Measurements from ENCODE around the gene CASP8. TPM values are rescaled to one million over a fixed set of nuclear protein-coding genes. Genes with fewer than 3 reads are reported as not detected.

Gene CASP8
- total RNA-seq, 1 experiment from 2014 or later: 33.4 TPM

GRCh38 chr2:201242571-201243277, 17.6 kb upstream of the CASP8 start:
- CTCF ChIA-PET: interaction anchor here (1.1 kb wide), 1 partner anchor 11 kb away, joined by 4 read pairs; no protein-coding TSS in a partner anchor

DNA sequence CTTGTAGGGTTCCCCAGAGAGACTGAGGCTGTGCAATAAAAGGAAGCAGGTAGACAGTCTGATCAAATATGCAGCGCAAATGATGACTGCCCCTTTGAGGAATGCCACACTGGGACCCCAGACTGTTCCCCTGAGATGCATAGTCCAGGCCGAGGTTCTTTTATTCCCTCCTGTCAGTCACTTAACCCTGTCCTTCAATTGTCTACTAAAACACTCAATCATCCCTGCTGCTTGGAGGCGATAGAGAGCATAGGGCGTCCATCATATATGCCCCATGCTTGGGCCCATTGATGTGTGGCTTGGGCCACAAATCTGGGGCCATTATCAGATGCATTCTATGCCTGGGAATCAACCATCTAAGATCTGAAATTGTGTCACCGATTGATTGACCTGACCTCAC, 15.5 kb upstream of the CASP8 start:
- no peaks in the 10 kb centered on the region for H3K36me3 ChIP-seq (ENCODE audit: control insufficient read depth, insufficient read depth, low read length)
- no TSS peak for BruUV-seq (replicated peaks)
- CTCF ChIA-PET: interaction anchor here (0.7 kb wide), 1 partner anchor 16 kb away, joined by 3 read pairs; the partner anchor contains the start of gene CASP8
- no peak for DNase-seq
- Mint-ChIP-seq H3K27me3 (ENCODE audit: insufficient read depth, unreplicated experiment) (no peaks in the 10 kb centered on the region), H3K4me3 (ENCODE audit: unreplicated experiment) (no peak overlapping the region), H3K4me1 (ENCODE audit: low read depth, unreplicated experiment) (no peaks in the 10 kb centered on the region), H3K9me3 (ENCODE audit: unreplicated experiment) (peaks cover 11% of the 10 kb centered on the region), H3K27ac (ENCODE audit: unreplicated experiment) (no peak overlapping the region), H3K36me3 (ENCODE audit: insufficient read depth, unreplicated experiment) (peaks cover 14% of the 10 kb centered on the region)
- intact Hi-C loops (cut with micrococcal nuclease; ENCODE audit: unreplicated experiment): no loop called here
- H3K27me3 ChIP-seq (replicated peaks; ENCODE audit: control insufficient read depth, insufficient read depth, low read length): no peaks in the 10 kb centered on the region
- H3K9me3 ChIP-seq: peaks cover 6% of the 10 kb centered on the region
- H3K4me1 ChIP-seq: no peaks in the 10 kb centered on the region
- TF ChIP-seq CTCF (IDR thresholded peaks at IDR 0.05; ENCODE audit: insufficient read depth in 1 of 2, low read depth in 1 of 2, low read length in 1 of 2, severe bottlenecking in 1 of 2, unreplicated experiment in 1 of 2): no peak
- H3K4me3 ChIP-seq (ENCODE audit: low read depth, low read length): no peak overlapping the region
- POLR2A ChIA-PET: no interaction called here

More at GRCh38 chr2:201242571-201243277, 17.6 kb upstream of the CASP8 start:
- no peak overlapping the region for H3K27ac Mint-ChIP-seq (ENCODE audit: unreplicated experiment)
- no peaks in the 10 kb centered on the region for H3K27me3 Mint-ChIP-seq (ENCODE audit: insufficient read depth, unreplicated experiment)
- Histone ChIP-seq H3K27me3 (replicated peaks; ENCODE audit: control insufficient read depth, insufficient read depth, low read length) (no peaks in the 10 kb centered on the region), H3K4me3 (ENCODE audit: low read depth, low read length) (no peak overlapping the region), H3K9me3 (peaks cover 6% of the 10 kb centered on the region), H3K4me1 (no peaks in the 10 kb centered on the region), H3K36me3 (ENCODE audit: control insufficient read depth, insufficient read depth, low read length) (no peaks in the 10 kb centered on the region; the same call in 1 of the 2 replicates)
- H3K4me3 Mint-ChIP-seq (ENCODE audit: unreplicated experiment): no peak overlapping the region
- no peak for TF ChIP-seq CTCF (IDR thresholded peaks at IDR 0.05; ENCODE audit: insufficient read depth in 1 of 2, low read depth in 1 of 2, low read length in 1 of 2, severe bottlenecking in 1 of 2, unreplicated experiment in 1 of 2)
- no peaks in the 10 kb centered on the region for H3K4me1 Mint-ChIP-seq (ENCODE audit: low read depth, unreplicated experiment)
- intact Hi-C loops (cut with micrococcal nuclease; ENCODE audit: unreplicated experiment): no loop called here
- H3K9me3 Mint-ChIP-seq (ENCODE audit: unreplicated experiment): peaks cover 10% of the 10 kb centered on the region
- H3K36me3 Mint-ChIP-seq (ENCODE audit: insufficient read depth, unreplicated experiment): peaks cover 22% of the 10 kb centered on the region
- POLR2A ChIA-PET: no interaction called here
- no TSS peak for BruUV-seq (replicated peaks)
- no peak for DNase-seq

GRCh38 chr2:201246280-201246679, 14.1 kb upstream of the CASP8 start:
- H3K4me3 Mint-ChIP-seq (ENCODE audit: unreplicated experiment): no peak overlapping the region
- CTCF ChIA-PET: no interaction called here

More at GRCh38 chr2:201246280-201246679, 14.1 kb upstream of the CASP8 start:
- H3K36me3 Mint-ChIP-seq (ENCODE audit: insufficient read depth, unreplicated experiment): peaks cover 4% of the 10 kb centered on the region
- no peak overlapping the region for H3K4me3 ChIP-seq (ENCODE audit: low read depth, low read length)
- no peaks in the 10 kb centered on the region for H3K4me1 Mint-ChIP-seq (ENCODE audit: low read depth, unreplicated experiment)
- no peak for TF ChIP-seq CTCF (IDR thresholded peaks at IDR 0.05; ENCODE audit: insufficient read depth in 1 of 2, low read depth in 1 of 2, low read length in 1 of 2, severe bottlenecking in 1 of 2, unreplicated experiment in 1 of 2)
- no TSS peak for BruUV-seq (replicated peaks)
- intact Hi-C loops (cut with micrococcal nuclease; ENCODE audit: unreplicated experiment): no loop called here
- POLR2A ChIA-PET: no interaction called here
- no peaks in the 10 kb centered on the region for H3K27me3 Mint-ChIP-seq (ENCODE audit: insufficient read depth, unreplicated experiment)
- H3K9me3 ChIP-seq: peaks cover 3% of the 10 kb centered on the region; the same call in 1 of the 2 replicates
- H3K27me3 ChIP-seq (replicated peaks; ENCODE audit: control insufficient read depth, insufficient read depth, low read length): no peaks in the 10 kb centered on the region
- no peak overlapping the region for H3K27ac Mint-ChIP-seq (ENCODE audit: unreplicated experiment)
- H3K4me1 ChIP-seq: no peaks in the 10 kb centered on the region
- DNase-seq: no peak
- no peaks in the 10 kb centered on the region for H3K36me3 ChIP-seq (ENCODE audit: control insufficient read depth, insufficient read depth, low read length)
- peaks cover 13% of the 10 kb centered on the region for H3K9me3 Mint-ChIP-seq (ENCODE audit: unreplicated experiment)

Measured in Caco-2 (cell line).